Endothelial cell of umbilical vein (primary cell): Measurements from ENCODE around the gene VGLL4. TPM values are rescaled to one million over a fixed set of nuclear protein-coding genes. Genes with fewer than 3 reads are reported as not detected.

Experiments
- BruUV-seq: library from RNA; stranded (reverse); fragments of 400-500 nt; replicated peaks from 2 replicates; lab custom pipeline; 2021; lab: Mats Ljungman, UMichigan
- CTCF ChIA-PET: fragments of 300-600, 350-600 bp; sonication (Branson Sonifier 250); formaldehyde crosslinking; loops from one replicate; lab custom pipeline; 2021; ENCODE audit warnings: antibody characterized with exemption, inconsistent platforms; lab: Charles Lee
- POLR2A ChIA-PET: fragments of 300-600, 350-600 bp; sonication (Branson Sonifier 250); formaldehyde crosslinking; loops from one replicate; lab custom pipeline; 2021; ENCODE audit warnings: antibody characterized with exemption, inconsistent platforms; lab: Charles Lee
- DNase-seq: peaks from one replicate; pipeline ENCODE4 v3.0.0-alpha.2; 2011; ENCODE audit warnings: low read depth, low spot score
- FAIRE-seq: peaks from 2 replicates; lab custom pipeline; 2011; peaks lifted over from hg19 to GRCh38; lab: Jason Lieb, UNC
- H2AFZ ChIP-seq: 2 replicates; pipeline ENCODE4 v1.6.0; 2012; ENCODE audit warnings: low read depth, low read length, control low read depth, inconsistent platforms
- H3K27ac ChIP-seq: 2 replicates; pipeline ENCODE4 v1.5.1; 2011; ENCODE audit warnings: low read depth, mild to moderate bottlenecking, control low read depth, low read length, moderate library complexity; ENCODE audit not compliant: insufficient read depth
- H3K27me3 ChIP-seq, 2 experiments: 2 replicates each; pipeline versions ENCODE4 v1.6.0 to v1.6.1; 2011; ENCODE audit warnings: low read length in 2 of 2, mixed read lengths in 1 of 2; ENCODE audit not compliant: control insufficient read depth in 2 of 2, insufficient read depth in 2 of 2
- H3K36me3 ChIP-seq, 2 experiments: 2 replicates in 1 of 2; 3 replicates in 1 of 2; pipeline ENCODE4 v1.5.1; 2011; ENCODE audit warnings: low read length in 2 of 2, mild to moderate bottlenecking in 1 of 2, moderate library complexity in 1 of 2; ENCODE audit not compliant: control insufficient read depth in 2 of 2, insufficient read depth in 2 of 2; ENCODE audit errors: extremely low read depth in 1 of 2
- H3K4me1 ChIP-seq: 3 replicates; pipeline ENCODE4 v1.5.1; 2011; ENCODE audit warnings: mild to moderate bottlenecking, low read length; ENCODE audit not compliant: control insufficient read depth, insufficient read depth; ENCODE audit errors: extremely low read depth
- H3K4me2 ChIP-seq: 2 replicates; pipeline ENCODE4 v1.6.1; 2011; ENCODE audit warnings: low read length, control low read depth, mixed read lengths; ENCODE audit not compliant: insufficient read depth
- H3K4me3 ChIP-seq, 3 experiments: fragments of 200-600 bp in 1 of 3; sonication (generic), shearing (Covaris generic) in 1 of 3; replicated peaks in 1 of 3; 2 replicates each; pipeline ENCODE4 v1.5.1; 2011 to 2016; ENCODE audit warnings: control low read depth in 3 of 3, low read length in 3 of 3, mild to moderate bottlenecking in 2 of 3, inconsistent platforms in 1 of 3, low read depth in 1 of 3, moderate library complexity in 1 of 3; ENCODE audit not compliant: insufficient read depth in 1 of 3
- H3K79me2 ChIP-seq: 2 replicates; pipeline ENCODE4 v1.6.0; 2012; ENCODE audit warnings: low read length, inconsistent platforms; ENCODE audit not compliant: control insufficient read depth, insufficient read depth
- H3K9ac ChIP-seq: replicated peaks from 2 replicates; pipeline ENCODE3; 2011; ENCODE audit warnings: low read length, control low read depth; ENCODE audit not compliant: insufficient read depth; ENCODE audit errors: extremely low read depth
- H3K9me1 ChIP-seq: replicated peaks from 3 replicates; pipeline ENCODE4 v1.6.0; 2011; ENCODE audit warnings: mild to moderate bottlenecking, low read length; ENCODE audit not compliant: control insufficient read depth, insufficient read depth; ENCODE audit errors: extremely low read depth
- H3K9me3 ChIP-seq: replicated peaks from 2 replicates; pipeline ENCODE4 v1.5.1; 2012; ENCODE audit warnings: low read length, inconsistent platforms; ENCODE audit not compliant: control insufficient read depth, insufficient read depth
- H4K20me1 ChIP-seq: replicated peaks from 2 replicates; pipeline ENCODE3; 2011; ENCODE audit warnings: mild to moderate bottlenecking, low read length; ENCODE audit not compliant: control insufficient read depth, insufficient read depth; ENCODE audit errors: extremely low read depth
- EZH2 ChIP-seq: IDR thresholded peaks from 2 replicates; pipeline ENCODE4 v1.6.1; 2012; ENCODE audit warnings: borderline replicate concordance, low read depth, mild to moderate bottlenecking, moderate library complexity, low read length, inconsistent platforms; ENCODE audit not compliant: severe bottlenecking
- FOS ChIP-seq: IDR thresholded peaks from 2 replicates; pipeline ENCODE4 v1.6.1; 2011; ENCODE audit warnings: mild to moderate bottlenecking, low read length, moderate library complexity, borderline replicate concordance; ENCODE audit not compliant: insufficient read depth
- GATA2 ChIP-seq: IDR thresholded peaks from 2 replicates; pipeline ENCODE4 v1.7.0; 2011; ENCODE audit warnings: low read depth, mild to moderate bottlenecking, moderate library complexity, mixed read lengths, low read length; ENCODE audit not compliant: insufficient read length, insufficient read depth
- JUN ChIP-seq: IDR thresholded peaks from 2 replicates; pipeline ENCODE4 v1.6.1; 2011; ENCODE audit warnings: borderline replicate concordance, low read depth; ENCODE audit not compliant: insufficient read length, insufficient read depth
- MYC ChIP-seq: IDR thresholded peaks from one replicate; pipeline ENCODE4 v1.6.1; 2011; ENCODE audit warnings: mild to moderate bottlenecking, low read depth, low read length
- POLR2A ChIP-seq: IDR thresholded peaks from 2 replicates; pipeline ENCODE4 v1.6.1; 2012; ENCODE audit warnings: low read depth, mild to moderate bottlenecking, control low read depth, low read length
- POLR2AphosphoS5 ChIP-seq: IDR thresholded peaks from 2 replicates; pipeline ENCODE4 v1.6.1; 2012; ENCODE audit warnings: low read depth, mild to moderate bottlenecking, control low read depth, low read length, moderate library complexity; ENCODE audit not compliant: insufficient read depth
- dilution Hi-C: fragments of 300-500 bp; cut with MboI; formaldehyde crosslinking; loops from one replicate; pipeline ENCODE4 v1.15.0; 2019; ENCODE audit warnings: low sequenced_read_pairs; ENCODE audit not compliant: extremely low pct_ligation_motif_present
- intact Hi-C: fragments of 100-400 bp; cut with micrococcal nuclease; formaldehyde crosslinking; loops from one replicate; pipeline ENCODE4 v1.10.0; 2022
- polyA plus RNA-seq, 4 experiments: library from polyadenylated mRNA; depleted of rRNA in 3 of 4; stranded (reverse) in 3 of 4; unstranded in 1 of 4; fragments of >200 nt; gene quantifications; 2 replicates each; pipeline versions ENCODE4 v1.2.1 to v1.2.3, GENCODE V29; 2011 to 2012; ENCODE audit warnings: missing spikeins in 1 of 4
- total RNA-seq: library from RNA; stranded (reverse); gene quantifications from 2 replicates; pipeline ENCODE4 v1.2.3, GENCODE V29; 2021
- TF ChIP-seq, protein P1 (sequence below): IDR thresholded peaks from 2 replicates; pipeline ENCODE4 v1.6.1; 2011; ENCODE audit not compliant: insufficient read depth, insufficient read length
- TF ChIP-seq, protein P2 (sequence below), 2 donors: IDR thresholded peaks; 1 replicate in 1 of 2; 2 replicates in 1 of 2; pipeline ENCODE4 v1.5.1; 2011; ENCODE audit warnings: low read length in 2 of 2, mild to moderate bottlenecking in 2 of 2, moderate library complexity in 2 of 2, control low read depth in 1 of 2, inconsistent platforms in 1 of 2, low read depth in 1 of 2; ENCODE audit not compliant: insufficient read depth in 1 of 2; ENCODE audit errors: extremely low read depth in 1 of 2

The VGLL4 gene
- total and polyA plus RNA-seq, 2 donors (not counting 3 experiments of a cell fraction or from before 2014, with no cell fraction given), result 67.0 to 78.9 TPM

DNA sequence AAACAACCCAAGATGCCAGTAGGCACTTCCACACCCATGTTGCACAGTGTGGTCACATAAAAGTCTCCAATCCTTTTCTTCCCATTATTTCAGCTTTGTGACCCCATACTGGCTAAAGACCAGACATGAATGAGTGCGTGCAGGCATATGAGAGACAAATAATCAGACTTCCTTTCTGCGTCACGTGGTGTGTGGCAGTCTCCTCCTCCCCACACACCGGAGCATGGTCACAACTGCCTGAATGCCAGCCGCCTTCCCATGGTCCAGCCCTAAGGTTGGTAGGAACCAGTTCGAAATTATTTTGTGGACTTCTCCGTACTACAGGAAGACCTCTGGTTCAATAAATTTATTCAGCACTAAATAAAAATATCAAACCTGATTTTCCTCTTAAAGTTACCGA lies 65.5 kb downstream of the VGLL4 start:
- H3K36me3 ChIP-seq, result peaks cover 0 to 9% of the 10 kb centered on the region in 2 experiments
- H3K4me2 ChIP-seq, result no peak overlapping the region
- no peak overlapping the region for H2AFZ ChIP-seq
- dilution Hi-C loops (no loop called here), intact Hi-C loops (no loop called here)
- FAIRE-seq (peak; percentile 76), DNase-seq (no peak)
- H3K27ac ChIP-seq, result no peak overlapping the region
- H4K20me1 ChIP-seq, result peaks cover 4% of the 10 kb centered on the region
- no TSS peak for BruUV-seq
- no peak overlapping the region for H3K9ac ChIP-seq
- no peaks in the 10 kb centered on the region for H3K9me3 ChIP-seq
- POLR2A ChIA-PET, result no interaction called here
- TF ChIP-seq POLR2A, result no peak
- TF ChIP-seq, protein P1, sequence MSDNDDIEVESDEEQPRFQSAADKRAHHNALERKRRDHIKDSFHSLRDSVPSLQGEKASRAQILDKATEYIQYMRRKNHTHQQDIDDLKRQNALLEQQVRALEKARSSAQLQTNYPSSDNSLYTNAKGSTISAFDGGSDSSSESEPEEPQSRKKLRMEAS, result no peak
- TF ChIP-seq EZH2, result no peak
- TF ChIP-seq, protein P2, sequence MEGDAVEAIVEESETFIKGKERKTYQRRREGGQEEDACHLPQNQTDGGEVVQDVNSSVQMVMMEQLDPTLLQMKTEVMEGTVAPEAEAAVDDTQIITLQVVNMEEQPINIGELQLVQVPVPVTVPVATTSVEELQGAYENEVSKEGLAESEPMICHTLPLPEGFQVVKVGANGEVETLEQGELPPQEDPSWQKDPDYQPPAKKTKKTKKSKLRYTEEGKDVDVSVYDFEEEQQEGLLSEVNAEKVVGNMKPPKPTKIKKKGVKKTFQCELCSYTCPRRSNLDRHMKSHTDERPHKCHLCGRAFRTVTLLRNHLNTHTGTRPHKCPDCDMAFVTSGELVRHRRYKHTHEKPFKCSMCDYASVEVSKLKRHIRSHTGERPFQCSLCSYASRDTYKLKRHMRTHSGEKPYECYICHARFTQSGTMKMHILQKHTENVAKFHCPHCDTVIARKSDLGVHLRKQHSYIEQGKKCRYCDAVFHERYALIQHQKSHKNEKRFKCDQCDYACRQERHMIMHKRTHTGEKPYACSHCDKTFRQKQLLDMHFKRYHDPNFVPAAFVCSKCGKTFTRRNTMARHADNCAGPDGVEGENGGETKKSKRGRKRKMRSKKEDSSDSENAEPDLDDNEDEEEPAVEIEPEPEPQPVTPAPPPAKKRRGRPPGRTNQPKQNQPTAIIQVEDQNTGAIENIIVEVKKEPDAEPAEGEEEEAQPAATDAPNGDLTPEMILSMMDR (IDR thresholded peaks at IDR 0.05; ENCODE audit: extremely low read depth in 1 of 2, insufficient read depth in 1 of 2, low read depth in 1 of 2, low read length in 2 of 2), result no peak
- no peak for TF ChIP-seq POLR2AphosphoS5
- no peak for TF ChIP-seq GATA2
- no peak for TF ChIP-seq MYC
- no peak for TF ChIP-seq JUN
- TF ChIP-seq FOS, result no peak
- H3K9me1 ChIP-seq, result no peaks in the 10 kb centered on the region
- peaks cover 19% of the 10 kb centered on the region for H3K4me1 ChIP-seq
- CTCF ChIA-PET, result no interaction called here
- no peaks in the 10 kb centered on the region for H3K27me3 ChIP-seq
- peaks cover 90% of the 10 kb centered on the region for H3K79me2 ChIP-seq
- H3K4me3 ChIP-seq, result no peak overlapping the region
